GM19455 (cell line): ENCODE measurements around the gene R3HDM2.

ENCODE experiments used
- ATAC-seq: cut with Tn5 transposase; IDR thresholded peaks from one replicate; pipeline ENCODE4 v1.9.1; 2021; ENCODE audit not compliant: unreplicated experiment

The R3HDM2 gene

GRCh38 chr12:57220770-57221168, 210.1 kb downstream of the R3HDM2 start:
- no peak for ATAC-seq

GRCh38 chr12:57219993-57220754, 210.7 kb downstream of the R3HDM2 start:
- ATAC-seq: no peak

DNA sequence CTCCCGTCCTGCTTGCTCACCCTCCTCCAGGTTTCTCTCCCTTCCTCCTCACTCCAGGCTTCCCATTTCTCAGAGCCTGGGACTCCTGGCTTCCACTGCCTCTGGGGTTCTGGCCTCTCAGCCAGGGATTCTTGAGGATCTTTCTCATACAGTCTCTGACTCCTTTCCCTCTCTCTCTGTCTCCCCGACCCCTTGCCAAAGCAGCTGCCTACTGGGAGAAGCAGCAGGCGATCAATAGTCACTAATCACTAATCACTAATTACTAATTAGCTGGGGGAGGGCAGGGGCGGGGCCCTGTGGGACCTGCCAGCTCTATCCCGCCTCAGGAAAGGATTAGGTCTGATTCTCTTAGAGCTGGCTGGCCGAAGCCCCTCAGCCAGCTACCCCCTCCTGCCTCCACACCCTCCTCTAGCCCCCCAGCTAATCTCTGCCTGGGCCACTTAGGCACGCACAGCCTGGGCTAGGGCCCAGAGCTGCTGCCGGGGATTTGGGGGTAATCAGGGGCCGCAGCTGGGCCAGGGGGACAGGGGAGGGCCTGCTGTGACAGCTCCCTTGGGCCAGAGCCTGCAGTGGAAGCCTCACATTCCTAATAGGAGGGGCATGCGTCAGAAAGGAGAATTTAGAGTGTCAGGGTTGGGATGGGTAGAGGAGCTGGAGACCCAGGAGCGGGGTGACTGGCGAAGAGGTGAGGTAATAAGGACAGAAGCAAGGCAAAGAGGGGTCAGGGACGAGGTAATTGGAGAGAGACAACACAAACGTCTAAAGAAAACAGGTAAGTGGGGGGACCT, 211.4 kb downstream of the R3HDM2 start:
- no peak for ATAC-seq

GRCh38 chr12:57218030-57218853, 212.6 kb downstream of the R3HDM2 start:
- ATAC-seq: no peak

DNA sequence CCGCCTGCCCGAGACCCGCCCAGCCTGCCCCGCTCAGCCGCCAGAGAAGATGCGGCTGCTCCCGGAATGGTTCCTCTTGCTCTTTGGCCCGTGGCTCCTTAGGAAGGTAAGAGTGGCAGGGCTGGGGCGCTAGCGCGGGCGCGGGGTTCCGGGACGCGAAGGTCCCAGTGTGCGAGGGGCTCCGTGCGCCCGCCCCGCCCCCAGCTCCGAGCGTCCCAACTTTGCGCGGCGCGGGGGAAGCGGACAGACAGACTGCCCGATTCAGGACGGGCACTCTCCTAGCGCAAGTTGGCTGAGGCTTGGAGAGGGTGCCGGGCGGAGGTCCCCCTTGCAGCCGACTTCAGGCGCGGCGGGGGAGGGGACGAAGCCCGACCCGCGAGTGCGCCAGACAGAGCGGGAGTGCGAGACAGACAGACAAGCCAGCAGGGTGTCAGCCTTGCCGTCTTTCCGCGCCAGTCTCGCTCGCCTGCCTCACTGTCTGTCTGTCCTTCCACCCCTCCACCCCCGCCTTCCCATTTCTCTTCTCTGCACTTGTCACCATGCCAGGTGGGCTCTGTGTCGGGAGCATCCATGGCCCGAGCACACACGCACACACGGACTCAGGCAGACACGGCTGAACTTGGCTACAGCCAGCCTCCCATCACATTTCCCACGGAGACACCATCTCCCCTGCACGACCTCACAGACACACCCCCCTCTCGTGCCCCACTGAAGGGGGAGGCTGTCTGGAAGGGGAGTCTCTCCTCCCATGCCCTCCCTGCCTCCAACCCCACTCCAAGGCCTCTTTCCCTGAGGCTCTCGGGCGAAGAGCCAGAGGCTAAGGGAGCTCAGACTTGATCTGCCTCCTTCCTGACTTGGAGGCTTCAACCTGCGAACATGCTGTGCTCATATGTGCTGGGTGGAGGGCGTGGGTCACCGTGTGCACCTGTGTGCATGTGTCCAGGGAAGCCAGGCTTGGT, 213.6 kb downstream of the R3HDM2 start:
- ATAC-seq: no peak

GRCh38 chr12:57216014-57216911, 214.6 kb downstream of the R3HDM2 start, which contains the start of gene NXPH4:
Gene NXPH4 (plus strand): TSS chr12:57216794. CDS start chr12:57216970, 176 bp downstream.
- no peak for ATAC-seq

DNA sequence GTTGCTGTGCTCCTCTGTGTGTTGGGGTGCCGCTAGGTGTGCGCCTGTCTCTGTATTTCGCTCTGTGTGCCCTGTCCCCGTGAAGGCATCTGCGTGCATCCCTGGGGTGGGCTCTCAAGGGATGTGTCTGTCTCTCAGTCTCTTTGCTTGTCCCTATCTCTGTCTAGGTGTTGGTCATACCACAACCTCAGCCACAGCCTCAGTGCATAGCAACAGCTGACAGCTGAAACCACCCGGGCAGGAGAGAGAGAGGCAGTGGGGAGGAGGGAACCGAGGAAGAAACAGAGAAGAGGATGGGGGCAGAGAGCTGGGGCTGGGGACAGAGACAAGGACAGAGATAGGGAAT, 215.2 kb downstream of the R3HDM2 start:
- no peak for ATAC-seq

- no peak for ATAC-seq
Measured at GRCh38 chr12:57215065-57215464, 215.8 kb downstream of the R3HDM2 start.

DNA sequence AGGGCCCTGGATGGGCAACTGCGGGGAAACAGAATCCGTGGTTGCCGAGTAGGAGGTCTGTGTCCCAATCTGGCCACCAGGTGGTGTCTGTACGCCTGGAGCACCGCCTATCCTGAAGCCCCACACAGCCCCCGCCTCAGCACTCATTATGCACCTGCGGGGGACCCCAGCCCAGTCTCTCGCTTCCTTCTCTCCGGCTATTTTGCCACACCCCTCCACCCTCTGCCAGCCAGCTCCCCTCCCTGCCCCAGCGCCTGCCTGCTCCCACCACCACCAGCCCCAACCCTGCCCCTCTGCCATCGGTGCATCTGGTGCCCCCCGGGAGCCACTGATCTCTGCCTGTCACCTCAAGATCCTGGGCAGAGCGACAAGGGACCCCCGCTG, 216.5 kb downstream of the R3HDM2 start:
- no peak for ATAC-seq

DNA sequence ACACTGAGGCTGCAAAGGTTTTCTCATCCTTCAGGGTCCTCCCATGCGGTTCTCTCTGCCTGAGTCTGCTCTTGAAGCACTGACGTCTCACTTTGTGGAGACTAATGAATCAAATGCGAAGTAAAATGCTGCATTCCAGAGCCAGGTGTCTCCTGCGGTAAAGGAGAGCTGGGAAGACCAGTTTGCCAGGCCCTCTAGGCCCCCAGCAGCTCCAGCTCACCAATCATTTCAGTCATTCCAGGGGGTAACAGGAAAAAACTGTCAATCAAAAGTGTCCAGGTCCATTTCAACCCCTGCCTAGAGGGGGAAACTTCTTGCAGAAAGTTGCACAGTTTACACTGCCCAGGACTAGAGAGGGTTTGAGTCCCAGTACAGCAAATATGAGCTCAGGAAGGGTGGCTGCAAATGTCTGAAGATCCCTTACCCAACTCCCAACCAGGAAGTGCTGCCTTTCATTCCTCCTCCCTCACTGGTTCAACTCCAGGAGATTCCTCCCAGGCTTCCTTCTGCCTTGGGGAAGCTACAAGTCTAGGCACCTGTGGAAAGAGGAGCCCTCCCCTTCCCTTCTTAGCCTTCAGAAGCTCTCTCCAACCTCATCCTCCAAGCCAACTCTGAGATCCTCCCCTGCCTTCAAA, 217.0 kb downstream of the R3HDM2 start:
- ATAC-seq: no peak

DNA sequence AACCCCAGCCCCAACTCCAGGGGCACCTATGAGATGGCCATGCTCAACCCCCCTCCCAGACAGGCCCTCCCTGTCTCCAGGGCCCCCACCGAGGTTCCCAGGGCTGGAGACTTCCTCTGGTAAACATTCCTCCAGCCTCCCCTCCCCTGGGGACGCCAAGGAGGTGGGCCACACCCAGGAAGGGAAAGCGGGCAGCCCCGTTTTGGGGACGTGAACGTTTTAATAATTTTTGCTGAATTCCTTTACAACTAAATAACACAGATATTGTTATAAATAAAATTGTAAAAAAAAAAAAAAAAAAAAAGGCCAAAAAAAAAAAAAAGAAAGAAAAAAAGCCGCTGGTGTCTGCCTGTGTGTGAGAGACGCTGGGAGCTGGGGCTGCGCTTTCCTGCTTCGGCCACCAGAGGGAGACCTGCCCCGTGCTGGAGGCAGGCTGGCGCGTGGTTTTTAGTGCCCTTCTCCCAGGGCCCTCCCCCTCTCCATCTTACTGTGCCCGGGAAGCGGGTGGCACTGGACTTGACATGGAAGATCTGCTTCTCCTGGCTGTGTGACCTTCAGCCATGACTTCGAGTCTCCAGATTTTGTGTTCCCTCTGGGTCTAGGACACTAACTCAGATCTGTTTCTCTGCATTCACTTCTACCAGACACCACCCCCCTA, 217.7 kb downstream of the R3HDM2 start:
- no peak for ATAC-seq

- no peak for ATAC-seq
Measured at GRCh38 chr12:57212701-57213057, 218.2 kb downstream of the R3HDM2 start.

- no peak for ATAC-seq
Measured at GRCh38 chr12:57211791-57212700, 218.8 kb downstream of the R3HDM2 start.

GRCh38 chr12:57210926-57211692, 219.7 kb downstream of the R3HDM2 start:
- ATAC-seq: no peak

DNA sequence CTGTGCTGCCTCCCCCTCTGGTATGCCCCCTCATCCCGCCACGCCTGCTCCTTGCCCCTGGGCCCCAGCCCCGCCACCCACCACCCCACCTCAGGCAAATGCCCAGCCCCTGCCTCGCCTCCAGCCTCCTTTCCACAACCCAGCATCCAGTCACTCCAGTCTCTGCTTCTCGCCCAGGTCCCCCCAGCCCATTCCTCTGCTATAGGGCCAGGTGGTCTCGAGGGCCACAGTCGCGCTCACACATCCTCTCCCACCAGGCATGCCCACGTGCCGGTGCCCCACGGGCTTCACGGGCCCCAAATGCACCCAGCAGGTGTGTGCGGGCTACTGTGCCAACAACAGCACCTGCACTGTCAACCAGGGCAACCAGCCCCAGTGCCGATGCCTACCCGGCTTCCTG, 220.4 kb downstream of the R3HDM2 start:
- ATAC-seq: no peak

GRCh38 chr12:57209916-57210315, 220.9 kb downstream of the R3HDM2 start:
- ATAC-seq: no peak
